Pancreas (tissue), 10 donors: ENCODE results near the gene KLHL8. TPM values are rescaled to one million over a fixed set of nuclear protein-coding genes. Genes with fewer than 3 reads are reported as not detected.

Source experiments
- ATAC-seq, 4 donors: fragments of 200-7000 bp; cut with Tn5 transposase; one replicate each; pipeline versions ENCODE4 v1.8.0 to v1.9.1; 2020; ENCODE audit warnings: mild to moderate bottlenecking in 4 of 4, moderate library complexity in 4 of 4
- DNase-seq, 6 donors: peaks; one replicate each; pipeline ENCODE4 v3.0.0-alpha.2; 2020
- FAIRE-seq: peaks from 2 replicates; lab custom pipeline; 2012; peaks lifted over from hg19 to GRCh38; lab: Jason Lieb, UNC
- H3K27ac ChIP-seq, 4 donors: fragments of 200-600 bp; sonication (generic); 1 replicate in 3 of 4; 2 replicates in 1 of 4; pipeline versions ENCODE4 v1.5.0 to v1.8.0; 2020
- H3K27me3 ChIP-seq, 4 donors: fragments of 200-600 bp; one replicate each; pipeline ENCODE4 v1.8.0; 2021
- H3K36me3 ChIP-seq, 3 donors: fragments of 200-600 bp; sonication (generic) in 1 of 3; one replicate each; pipeline versions ENCODE4 v1.5.0 to v1.8.0; 2020 to 2021
- H3K4me1 ChIP-seq, 3 donors: fragments of 200-600 bp; one replicate each; pipeline ENCODE4 v1.8.0; 2021
- H3K4me3 ChIP-seq, 4 donors: fragments of 200-600 bp; sonication (generic) in 2 of 4; one replicate each; pipeline versions ENCODE4 v1.5.0 to v1.8.0; 2020 to 2021
- H3K9me3 ChIP-seq, 4 donors: fragments of 200-600 bp; one replicate each; pipeline ENCODE4 v1.8.0; 2021
- CTCF ChIP-seq, 4 donors: fragments of 200-600 bp; sonication (generic) in 3 of 4; IDR thresholded peaks; one replicate each; pipeline versions ENCODE4 v1.5.0 to v1.8.0; 2021; ENCODE audit warnings: antibody characterized with exemption in 4 of 4
- WGBS, 2 donors: extraction: QIAGEN DNeasy Blood & Tissue Kit; methylation state at CpG; one replicate each; pipeline ENCODE4 v1.1.7; 2013; 5-methylcytosine and 5-hydroxymethylcytosine counted together
- intact Hi-C, 3 donors: fragments of 100-400 bp; cut with DNase I; formaldehyde crosslinking; loops; one replicate each; pipeline versions ENCODE4 v1.11.1 to v1.14.2; 2022
- polyA plus RNA-seq, 2 donors: library from polyadenylated mRNA; stranded (reverse); fragments of 200-250 nt; gene quantifications; one replicate each; pipeline ENCODE4 v1.2.3, GENCODE V29; 2013
- total RNA-seq, 6 donors: library from RNA; stranded (reverse); fragmentation: NEBNext Ultra II Directional in 4 of 6; extraction: Animal tissue kit (Norgen Biotek cat#: 25700) in 4 of 6; gene quantifications; one replicate each; pipeline versions ENCODE4 v1.2.1 to v1.2.4, GENCODE V29; 2021 to 2023
- donor health status: healthy with polysubstance abuse.
- donor health status: DM: no; HTN: no; CAD: no; lungs with moderate emphysema.
- donor health status: DM: no; HTN: no; CAD: no.
- donor health status: control.
- donor health status: control.
- donor health status: Bipolar disorder and iron deficiency.
- donor health status: DM: yes; HTN: yes; CAD: no.
- donor health status: DM: no; HTN: no; CAD: no.
- donor health status: DM: no; HTN: no; CAD: no.
- donor health status: DM: yes; HTN: yes; CAD: no.

KLHL8 gene
- total and polyA plus RNA-seq, 8 donors, result 1.7 to 9.8 (median 5.5) TPM

GRCh38 chr4:87122252-87122651 is 98.2 kb downstream of the KLHL8 start:
- H3K9me3 ChIP-seq, result no peaks in the 10 kb centered on the region
- peaks cover 0 to 52% (median 10%) of the 10 kb centered on the region in 3 donors for H3K36me3 ChIP-seq
- peak overlapping the region in 1 of 4 donors; percentile 3 for H3K27ac ChIP-seq
- intact Hi-C loops, result no loop called here
- H3K4me1 ChIP-seq, result peaks cover 0 to 6% (median 4%) of the 10 kb centered on the region in 3 donors
- H3K27me3 ChIP-seq, result no peaks in the 10 kb centered on the region
- no peak overlapping the region for H3K4me3 ChIP-seq
- no peak for ATAC-seq
- DNase-seq, result no peak
- 87 to 91% methylated on average over 4 of the region's 4 CpGs for WGBS, 2 donors
- no peak for FAIRE-seq
- no peak for TF ChIP-seq CTCF (IDR thresholded peaks at IDR 0.05)

- FAIRE-seq, result no peak
- no peak for DNase-seq
- Histone ChIP-seq H3K4me1 (peaks cover 0 to 6% (median 4%) of the 10 kb centered on the region in 3 donors), H3K4me3 (no peak overlapping the region), H3K36me3 (peaks cover 0 to 52% (median 5%) of the 10 kb centered on the region in 3 donors), H3K27me3 (no peaks in the 10 kb centered on the region), H3K9me3 (no peaks in the 10 kb centered on the region), H3K27ac (peak overlapping the region in 1 of 4 donors; percentile 3)
- 61 to 63% methylated on average over 4 of the region's 4 CpGs for WGBS, 2 donors
- intact Hi-C loops, result no loop called here
- no peak for TF ChIP-seq CTCF (IDR thresholded peaks at IDR 0.05)
- peak in 3 of 4 donors; percentile 10 to 22 (median 15) for ATAC-seq
Measured at GRCh38 chr4:87121341-87122065, 98.9 kb downstream of the KLHL8 start.

- H3K9me3 ChIP-seq, result no peaks in the 10 kb centered on the region
- WGBS, 2 donors, result 75 to 80% methylated on average over 18 of the region's 18 CpGs
- peaks cover 0 to 6% (median 4%) of the 10 kb centered on the region in 3 donors for H3K4me1 ChIP-seq
- H3K27ac ChIP-seq, result no peak overlapping the region
- DNase-seq (peak in 4 of 6 donors; percentile 38 to 69 (median 46)), ATAC-seq (peak in 3 of 4 donors; percentile 63 to 80 (median 77)), FAIRE-seq (no peak)
- no peak for TF ChIP-seq CTCF (IDR thresholded peaks at IDR 0.05)
- H3K4me3 ChIP-seq, result no peak overlapping the region
- intact Hi-C loops, result no loop called here
- H3K27me3 ChIP-seq, result no peaks in the 10 kb centered on the region
- peaks cover 0 to 52% (median 0%) of the 10 kb centered on the region in 3 donors for H3K36me3 ChIP-seq
Measured at GRCh38 chr4:87120411-87121162, 99.8 kb downstream of the KLHL8 start.

- FAIRE-seq (no peak), DNase-seq (no peak)
- H3K27ac ChIP-seq, result no peak overlapping the region
Measured at GRCh38 chr4:87120010-87120409, 100.4 kb downstream of the KLHL8 start.

More at GRCh38 chr4:87120010-87120409, 100.4 kb downstream of the KLHL8 start:
- Histone ChIP-seq H3K4me1 (peaks cover 0 to 6% (median 4%) of the 10 kb centered on the region in 3 donors), H3K9me3 (no peaks in the 10 kb centered on the region), H3K27me3 (no peaks in the 10 kb centered on the region), H3K36me3 (peaks cover 0 to 52% (median 4%) of the 10 kb centered on the region in 3 donors), H3K4me3 (no peak overlapping the region)
- TF ChIP-seq CTCF (IDR thresholded peaks at IDR 0.05), result no peak
- ATAC-seq, result no peak
- intact Hi-C loops, result no loop called here
- WGBS, 2 donors, result 90 to 94% methylated on average over 4 of the region's 4 CpGs
